Caco-2 (cell line): ENCODE measurements around the gene SPARCL1. TPM values are rescaled to one million over a fixed set of nuclear protein-coding genes. Genes with fewer than 3 reads are reported as not detected.

Experiments
- BruUV-seq: library from RNA; stranded (reverse); fragments of 400-500 nt; replicated peaks from 2 replicates; lab custom pipeline; 2021; lab: Mats Ljungman, UMichigan
- CTCF ChIA-PET: fragments of 300-600 bp; sonication (Branson Sonifier 250); formaldehyde crosslinking; loops from one replicate; lab custom pipeline; 2022; ENCODE audit warnings: antibody characterized with exemption; lab: Charles Lee
- POLR2A ChIA-PET: fragments of 300-600 bp; sonication (Branson Sonifier 250); formaldehyde crosslinking; loops from one replicate; lab custom pipeline; 2022; ENCODE audit warnings: antibody characterized with exemption; lab: Charles Lee
- DNase-seq, 2 experiments: peaks; one replicate each; pipeline versions ENCODE4 v3.0.0 to v3.0.0-alpha.2; 2020 to 2022
- H3K27me3 ChIP-seq: replicated peaks from 2 replicates; pipeline ENCODE4 v1.6.0; 2011; ENCODE audit warnings: low read length; ENCODE audit not compliant: control insufficient read depth, insufficient read depth
- H3K36me3 ChIP-seq: 2 replicates; pipeline ENCODE4 v1.5.1; 2011; ENCODE audit warnings: low read length; ENCODE audit not compliant: control insufficient read depth, insufficient read depth
- H3K4me1 ChIP-seq: fragments of 250-450 bp; sonication (Bioruptor Pico); 2 replicates; pipeline ENCODE4 v1.5.1; 2020; ENCODE audit warnings: mild to moderate bottlenecking
- H3K4me3 ChIP-seq: 2 replicates; pipeline ENCODE4 v1.5.1; 2011; ENCODE audit warnings: low read depth, mild to moderate bottlenecking, control low read depth, low read length
- H3K9me3 ChIP-seq: fragments of 250-450 bp; sonication (Bioruptor Pico); 2 replicates; pipeline ENCODE4 v1.5.1; 2020; ENCODE audit warnings: mild to moderate bottlenecking, moderate library complexity
- H3K27ac Mint-ChIP-seq: one replicate; pipeline ENCODE4 v1.8.0; 2022; ENCODE audit warnings: mixed read lengths; ENCODE audit not compliant: unreplicated experiment
- H3K27me3 Mint-ChIP-seq: one replicate; pipeline ENCODE4 v1.8.0; 2022; ENCODE audit warnings: mixed read lengths; ENCODE audit not compliant: insufficient read depth, unreplicated experiment
- H3K36me3 Mint-ChIP-seq: one replicate; pipeline ENCODE4 v1.8.0; 2022; ENCODE audit warnings: mild to moderate bottlenecking, mixed read lengths; ENCODE audit not compliant: insufficient read depth, unreplicated experiment
- H3K4me1 Mint-ChIP-seq: one replicate; pipeline ENCODE4 v1.8.0; 2022; ENCODE audit warnings: low read depth, mixed read lengths; ENCODE audit not compliant: unreplicated experiment
- H3K4me3 Mint-ChIP-seq: one replicate; pipeline ENCODE4 v1.8.0; 2022; ENCODE audit warnings: mild to moderate bottlenecking, moderate library complexity, mixed read lengths; ENCODE audit not compliant: unreplicated experiment
- H3K9me3 Mint-ChIP-seq: one replicate; pipeline ENCODE4 v1.8.0; 2022; ENCODE audit warnings: mixed read lengths; ENCODE audit not compliant: unreplicated experiment
- CTCF ChIP-seq, 2 experiments: fragments of 200-600 bp in 1 of 2; IDR thresholded peaks; 1 replicate in 1 of 2; 2 replicates in 1 of 2; pipeline versions ENCODE4 v1.5.1 to v1.8.0; 2011 to 2022; ENCODE audit warnings: antibody characterized with exemption in 1 of 2, control low read depth in 1 of 2, inconsistent platforms in 1 of 2, low read depth in 1 of 2, low read length in 1 of 2, mild to moderate bottlenecking in 1 of 2, moderate library complexity in 1 of 2; ENCODE audit not compliant: insufficient read depth in 1 of 2, severe bottlenecking in 1 of 2, unreplicated experiment in 1 of 2
- intact Hi-C: fragments of 100-400 bp; cut with micrococcal nuclease; formaldehyde crosslinking; loops from one replicate; pipeline ENCODE4 v1.10.0; 2022; ENCODE audit not compliant: unreplicated experiment
- total RNA-seq: library from RNA; stranded (reverse); gene quantifications from 2 replicates; pipeline ENCODE4 v1.2.3, GENCODE V29; 2022

Gene SPARCL1
- total RNA-seq, 1 experiment from 2014 or later = 0.18 TPM

- H3K36me3 ChIP-seq = no peaks in the 10 kb centered on the region
- H3K9me3 Mint-ChIP-seq = no peaks in the 10 kb centered on the region
- no peak for TF ChIP-seq CTCF (IDR thresholded peaks at IDR 0.05; ENCODE audit: insufficient read depth in 1 of 2, low read depth in 1 of 2, low read length in 1 of 2, severe bottlenecking in 1 of 2, unreplicated experiment in 1 of 2)
- no TSS peak for BruUV-seq
- DNase-seq = no peak
- CTCF ChIA-PET = no interaction called here
- H3K4me3 ChIP-seq = no peak overlapping the region
- H3K4me3 Mint-ChIP-seq = no peak overlapping the region
- intact Hi-C loops = no loop called here
- no peaks in the 10 kb centered on the region for H3K4me1 Mint-ChIP-seq
- no peaks in the 10 kb centered on the region for H3K27me3 ChIP-seq
- H3K27ac Mint-ChIP-seq = no peak overlapping the region
- no peaks in the 10 kb centered on the region for H3K4me1 ChIP-seq
- H3K36me3 Mint-ChIP-seq = no peaks in the 10 kb centered on the region
- peaks cover 6% of the 10 kb centered on the region for H3K27me3 Mint-ChIP-seq
- POLR2A ChIA-PET = no interaction called here
- no peaks in the 10 kb centered on the region for H3K9me3 ChIP-seq
Observed at GRCh38 chr4:87499403-87500091, 29.6 kb downstream of the SPARCL1 start.

GRCh38 chr4:87498446-87498900 lies 30.7 kb downstream of the SPARCL1 start:
- Mint-ChIP-seq H3K4me3 (no peak overlapping the region), H3K4me1 (no peaks in the 10 kb centered on the region), H3K9me3 (no peaks in the 10 kb centered on the region), H3K36me3 (no peaks in the 10 kb centered on the region), H3K27ac (no peak overlapping the region), H3K27me3 (peaks cover 6% of the 10 kb centered on the region)
- H3K9me3 ChIP-seq = no peaks in the 10 kb centered on the region
- no peak for TF ChIP-seq CTCF (IDR thresholded peaks at IDR 0.05; ENCODE audit: insufficient read depth in 1 of 2, low read depth in 1 of 2, low read length in 1 of 2, severe bottlenecking in 1 of 2, unreplicated experiment in 1 of 2)
- intact Hi-C loops = no loop called here
- DNase-seq = no peak
- no peaks in the 10 kb centered on the region for H3K27me3 ChIP-seq
- no peaks in the 10 kb centered on the region for H3K36me3 ChIP-seq
- BruUV-seq = no TSS peak
- no peak overlapping the region for H3K4me3 ChIP-seq
- ChIA-PET POLR2A (no interaction called here), CTCF (no interaction called here)
- no peaks in the 10 kb centered on the region for H3K4me1 ChIP-seq

GRCh38 chr4:87497578-87497977 lies 31.6 kb downstream of the SPARCL1 start:
- peaks cover 4% of the 10 kb centered on the region for H3K27me3 Mint-ChIP-seq
- TF ChIP-seq CTCF (IDR thresholded peaks at IDR 0.05; ENCODE audit: insufficient read depth in 1 of 2, low read depth in 1 of 2, low read length in 1 of 2, severe bottlenecking in 1 of 2, unreplicated experiment in 1 of 2) = no peak
- no peak for DNase-seq
- Histone ChIP-seq H3K4me1 (no peaks in the 10 kb centered on the region), H3K27me3 (no peaks in the 10 kb centered on the region), H3K36me3 (no peaks in the 10 kb centered on the region), H3K4me3 (no peak overlapping the region), H3K9me3 (no peaks in the 10 kb centered on the region)
- BruUV-seq = no TSS peak
- intact Hi-C loops = no loop called here
- no peaks in the 10 kb centered on the region for H3K4me1 Mint-ChIP-seq
- ChIA-PET CTCF (no interaction called here), POLR2A (no interaction called here)
- H3K9me3 Mint-ChIP-seq = no peaks in the 10 kb centered on the region
- no peaks in the 10 kb centered on the region for H3K36me3 Mint-ChIP-seq
- no peak overlapping the region for H3K27ac Mint-ChIP-seq
- no peak overlapping the region for H3K4me3 Mint-ChIP-seq
